ENCODE measurements around the gene MINDY4.

MINDY4 gene

DNA sequence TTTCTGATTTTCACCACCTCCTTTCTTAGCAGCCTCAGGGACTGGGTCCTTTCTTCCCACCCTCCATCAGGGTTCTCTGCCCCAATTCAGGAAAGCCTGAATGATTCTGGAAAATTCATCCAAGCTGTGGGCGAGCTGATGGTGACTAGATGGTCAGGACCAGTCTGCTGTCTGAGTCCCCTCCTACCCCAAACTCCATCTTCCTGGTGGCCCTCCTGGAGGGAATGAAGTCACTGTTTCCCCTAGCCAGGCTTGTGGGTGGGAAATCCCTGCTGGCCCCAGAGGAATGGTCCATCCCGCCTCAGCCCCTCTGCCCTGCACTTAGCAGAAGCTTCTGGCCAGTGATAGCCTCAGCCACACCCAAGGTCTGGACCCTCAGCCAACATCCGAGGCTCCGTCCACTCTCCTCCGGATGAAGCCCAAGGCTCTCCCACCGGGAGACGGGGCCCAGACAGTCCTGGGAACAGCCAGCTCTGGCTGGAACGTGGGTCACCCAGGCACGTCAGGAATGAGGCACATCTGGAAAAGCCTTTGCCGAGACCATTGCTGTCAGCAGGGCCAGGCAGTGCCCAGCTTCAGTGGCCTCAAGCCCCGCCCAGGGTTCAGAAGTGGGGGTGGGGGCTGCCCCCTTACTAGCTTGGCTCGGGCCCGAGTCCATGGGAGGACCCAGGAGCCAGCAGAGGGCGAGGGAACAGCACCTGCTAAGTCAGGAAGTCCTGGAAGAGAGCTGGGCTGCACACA lies 136.5 kb downstream of the MINDY4 start:
- H3K4me1 ChIP-seq (ENCODE audit: control insufficient read depth in 1 of 2, insufficient read depth in 1 of 2, low read depth in 1 of 2, low read length in 1 of 2), result no peaks in the 10 kb centered on the region

DNA sequence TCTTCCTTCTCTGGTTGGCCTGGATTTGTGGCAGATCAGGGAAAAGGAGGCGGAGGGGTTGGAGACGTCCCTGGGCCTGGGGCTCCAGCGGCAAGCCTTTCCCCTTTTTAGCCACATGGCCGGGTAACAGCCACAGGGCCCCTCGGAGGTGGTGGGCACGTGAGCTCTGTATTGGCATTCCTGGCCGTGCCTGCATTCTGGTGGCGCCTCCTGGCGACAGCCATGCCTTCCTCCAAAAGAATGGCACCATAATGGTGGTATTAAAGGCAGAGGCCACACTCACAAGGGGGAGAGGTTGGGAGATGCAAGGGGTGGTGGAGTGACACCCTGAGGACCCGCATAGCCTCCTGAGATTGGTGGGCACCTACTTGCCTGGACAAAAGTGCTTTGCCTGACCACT lies 137.5 kb downstream of the MINDY4 start:
- Histone ChIP-seq H3K27me3 (peaks cover 12% of the 10 kb centered on the region), H3K9me3 (no peaks in the 10 kb centered on the region), H3K36me3 (no peaks in the 10 kb centered on the region), H3K27ac (no peak overlapping the region), H3K4me3 (ENCODE audit: low read depth in 1 of 2, low read length in 1 of 2) (no peak overlapping the region), H3K4me1 (ENCODE audit: control insufficient read depth in 1 of 2, insufficient read depth in 1 of 2, low read depth in 1 of 2, low read length in 1 of 2) (no peaks in the 10 kb centered on the region)
- TF ChIP-seq CTCF (IDR thresholded peaks at IDR 0.05), result no peak

More for the DNA sequence above, 136.5 kb downstream of the MINDY4 start:
- Histone ChIP-seq H3K4me3 (ENCODE audit: low read depth in 1 of 2, low read length in 1 of 2) (no peak overlapping the region), H3K36me3 (no peaks in the 10 kb centered on the region), H3K27ac (no peak overlapping the region), H3K9me3 (no peaks in the 10 kb centered on the region), H3K27me3 (peaks cover 12% of the 10 kb centered on the region)
- no peak for TF ChIP-seq CTCF (IDR thresholded peaks at IDR 0.05)

DNA sequence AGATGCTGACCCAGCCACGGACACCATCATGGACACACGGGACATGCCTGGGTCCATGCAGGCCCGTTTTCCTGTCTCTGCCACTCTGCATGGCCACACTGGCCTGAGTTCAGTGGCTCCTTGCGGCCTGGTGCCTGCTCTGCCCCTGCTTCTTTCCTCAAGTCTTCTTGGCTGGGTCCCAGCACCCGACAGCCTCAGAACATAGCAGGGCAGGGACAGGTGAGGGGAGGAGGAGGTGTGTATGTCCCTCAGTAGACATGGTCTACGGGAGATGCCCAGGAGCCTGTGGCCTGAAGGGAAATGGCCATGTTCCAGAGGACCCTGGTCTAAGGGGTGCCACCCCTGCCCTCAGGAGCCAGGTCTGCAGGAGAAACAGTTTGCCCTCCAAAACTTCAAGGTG lies 138.2 kb downstream of the MINDY4 start:
- Histone ChIP-seq H3K9me3 (no peaks in the 10 kb centered on the region), H3K27me3 (peaks cover 12% of the 10 kb centered on the region), H3K36me3 (no peaks in the 10 kb centered on the region), H3K4me1 (ENCODE audit: control insufficient read depth in 1 of 2, insufficient read depth in 1 of 2, low read depth in 1 of 2, low read length in 1 of 2) (no peaks in the 10 kb centered on the region), H3K4me3 (ENCODE audit: low read depth in 1 of 2, low read length in 1 of 2) (no peak overlapping the region), H3K27ac (no peak overlapping the region)
- no peak for TF ChIP-seq CTCF (IDR thresholded peaks at IDR 0.05)

DNA sequence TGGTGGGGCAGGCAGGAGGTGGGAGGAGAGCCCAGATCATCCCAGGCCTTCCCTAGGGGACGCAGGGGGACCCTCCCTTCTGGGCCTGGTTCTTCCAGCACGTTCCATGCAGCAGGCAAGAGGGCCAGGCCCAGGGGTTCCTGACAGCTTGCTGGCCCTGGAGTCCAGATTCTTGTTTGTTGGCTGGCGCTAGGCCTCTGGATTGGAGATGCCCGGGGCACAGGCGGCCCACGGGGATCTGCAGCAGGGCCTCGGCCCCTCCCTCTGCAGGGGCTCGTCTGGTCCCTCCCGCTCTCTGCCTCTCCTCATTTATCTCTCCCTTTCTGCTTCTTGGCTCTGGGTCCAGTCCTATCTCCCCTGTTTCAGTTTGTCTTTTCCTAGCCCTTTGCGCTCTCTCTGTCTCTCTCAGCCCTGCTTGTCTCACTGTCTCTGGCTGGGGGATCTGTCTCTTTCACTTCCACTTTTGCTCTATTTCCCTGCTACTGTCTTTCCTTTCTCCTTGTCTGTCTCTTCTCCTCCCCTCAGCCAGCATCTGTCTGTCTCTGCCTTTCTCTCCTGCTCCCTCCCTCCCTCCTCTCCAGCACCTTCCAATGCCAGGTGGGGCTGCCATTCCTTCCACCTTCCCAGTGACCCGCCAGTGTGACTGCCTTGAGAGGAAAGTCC lies 139.3 kb downstream of the MINDY4 start:
- H3K9me3 ChIP-seq, result no peaks in the 10 kb centered on the region
- no peak for TF ChIP-seq CTCF (IDR thresholded peaks at IDR 0.05)
- no peak overlapping the region for H3K4me3 ChIP-seq (ENCODE audit: low read depth in 1 of 2, low read length in 1 of 2)
- peaks cover 12% of the 10 kb centered on the region for H3K27me3 ChIP-seq
- H3K4me1 ChIP-seq (ENCODE audit: control insufficient read depth in 1 of 2, insufficient read depth in 1 of 2, low read depth in 1 of 2, low read length in 1 of 2), result no peaks in the 10 kb centered on the region
- no peaks in the 10 kb centered on the region for H3K36me3 ChIP-seq
- no peak overlapping the region for H3K27ac ChIP-seq

DNA sequence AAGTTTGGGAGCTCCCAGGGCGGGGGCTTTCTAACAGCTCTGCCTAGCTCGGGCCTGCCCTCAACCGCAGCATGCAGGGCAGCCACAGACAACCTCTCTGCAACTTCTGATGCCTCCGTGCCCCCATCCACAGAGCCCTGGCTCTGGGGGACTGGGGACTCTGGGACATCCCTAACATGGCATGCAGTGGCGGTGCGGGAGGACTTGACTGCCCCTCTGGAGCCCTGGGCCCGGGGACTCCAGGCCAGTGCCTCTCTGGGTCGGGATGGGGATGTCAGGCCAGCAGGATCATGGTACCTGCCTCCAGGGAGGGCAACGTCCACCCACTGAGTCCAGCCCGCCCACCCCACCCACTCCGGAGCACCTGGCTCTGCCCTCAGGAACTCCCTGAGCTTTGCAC lies 139.9 kb downstream of the MINDY4 start:
- H3K36me3 ChIP-seq, result no peaks in the 10 kb centered on the region
- peaks cover 12% of the 10 kb centered on the region for H3K27me3 ChIP-seq
- TF ChIP-seq CTCF (IDR thresholded peaks at IDR 0.05), result no peak
- no peaks in the 10 kb centered on the region for H3K9me3 ChIP-seq
- no peak overlapping the region for H3K27ac ChIP-seq
- H3K4me1 ChIP-seq (ENCODE audit: control insufficient read depth in 1 of 2, insufficient read depth in 1 of 2, low read depth in 1 of 2, low read length in 1 of 2), result no peaks in the 10 kb centered on the region
- H3K4me3 ChIP-seq (ENCODE audit: low read depth in 1 of 2, low read length in 1 of 2), result no peak overlapping the region

All from neutrophil (primary cell).